Measurements from ENCODE around the gene NRXN3.

The NRXN3 gene

DNA sequence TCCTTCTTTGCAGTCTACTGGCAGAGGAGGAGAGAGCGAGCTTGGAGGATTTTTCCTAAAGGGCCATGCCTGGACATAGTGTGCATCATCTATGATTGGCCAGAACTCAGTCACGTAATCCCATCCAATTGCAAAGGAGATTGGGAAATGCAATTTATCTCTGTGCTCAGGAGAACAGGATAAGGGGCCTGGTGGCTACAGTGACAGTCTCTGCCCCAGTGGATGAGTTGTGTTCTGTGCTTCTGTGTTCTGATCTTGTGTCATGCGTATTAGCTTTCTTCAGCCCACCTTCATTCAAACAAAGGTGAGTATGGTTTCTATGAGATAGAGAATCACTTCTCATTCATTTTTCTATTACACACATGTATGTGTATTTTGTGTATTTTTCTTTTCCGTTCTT, 144.3 kb downstream of the NRXN3 start:
- TF ChIP-seq, protein P1, sequence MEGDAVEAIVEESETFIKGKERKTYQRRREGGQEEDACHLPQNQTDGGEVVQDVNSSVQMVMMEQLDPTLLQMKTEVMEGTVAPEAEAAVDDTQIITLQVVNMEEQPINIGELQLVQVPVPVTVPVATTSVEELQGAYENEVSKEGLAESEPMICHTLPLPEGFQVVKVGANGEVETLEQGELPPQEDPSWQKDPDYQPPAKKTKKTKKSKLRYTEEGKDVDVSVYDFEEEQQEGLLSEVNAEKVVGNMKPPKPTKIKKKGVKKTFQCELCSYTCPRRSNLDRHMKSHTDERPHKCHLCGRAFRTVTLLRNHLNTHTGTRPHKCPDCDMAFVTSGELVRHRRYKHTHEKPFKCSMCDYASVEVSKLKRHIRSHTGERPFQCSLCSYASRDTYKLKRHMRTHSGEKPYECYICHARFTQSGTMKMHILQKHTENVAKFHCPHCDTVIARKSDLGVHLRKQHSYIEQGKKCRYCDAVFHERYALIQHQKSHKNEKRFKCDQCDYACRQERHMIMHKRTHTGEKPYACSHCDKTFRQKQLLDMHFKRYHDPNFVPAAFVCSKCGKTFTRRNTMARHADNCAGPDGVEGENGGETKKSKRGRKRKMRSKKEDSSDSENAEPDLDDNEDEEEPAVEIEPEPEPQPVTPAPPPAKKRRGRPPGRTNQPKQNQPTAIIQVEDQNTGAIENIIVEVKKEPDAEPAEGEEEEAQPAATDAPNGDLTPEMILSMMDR (IDR thresholded peaks at IDR 0.05; ENCODE audit: low read depth, low read length), result no peak
- no peak overlapping the region for H3K4me3 ChIP-seq (ENCODE audit: low read depth, low read length)

DNA sequence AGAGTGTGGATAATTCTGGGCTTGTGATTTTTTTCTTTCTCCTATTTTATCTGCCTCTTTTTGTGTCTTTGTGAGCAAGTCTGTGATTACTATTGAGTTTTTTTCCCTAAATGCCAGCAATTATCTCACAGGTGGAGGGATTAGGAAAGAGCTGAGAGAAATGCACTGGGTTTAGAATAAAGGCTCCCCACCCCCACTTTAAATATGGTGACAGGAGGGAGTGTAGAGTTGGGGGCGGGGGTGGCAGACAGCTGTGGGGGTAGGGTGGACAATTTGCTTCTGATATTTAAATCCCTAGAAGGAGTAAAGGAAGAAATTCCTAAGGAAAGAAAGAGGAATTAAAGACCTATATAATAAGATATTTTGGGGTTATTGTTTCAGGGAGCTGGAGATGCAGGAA, 145.9 kb downstream of the NRXN3 start:
- no peak overlapping the region for H3K4me3 ChIP-seq (ENCODE audit: low read depth, low read length)
- TF ChIP-seq, protein P1 (IDR thresholded peaks at IDR 0.05; ENCODE audit: low read depth, low read length), result no peak

DNA sequence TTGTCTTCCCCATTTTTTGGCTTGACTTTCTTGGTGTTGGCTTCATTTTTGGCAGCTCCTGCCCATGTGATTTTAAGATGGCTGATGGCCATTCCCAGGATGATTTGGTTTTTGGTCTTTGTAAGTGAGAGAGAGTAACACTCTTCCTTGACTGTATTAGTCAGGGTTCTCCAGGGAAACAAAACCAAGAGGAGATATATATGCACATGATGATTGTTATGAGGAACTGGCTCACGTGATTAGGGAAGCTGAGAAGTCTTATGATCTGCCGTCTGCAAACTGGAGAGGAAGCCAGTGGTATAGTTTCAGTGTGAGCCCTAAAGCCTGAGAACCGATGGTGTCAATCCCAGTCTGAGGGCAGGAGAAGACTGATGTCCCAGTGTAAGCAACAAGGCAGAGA, 146.6 kb downstream of the NRXN3 start:
- H3K4me3 ChIP-seq (ENCODE audit: low read depth, low read length), result no peak overlapping the region
- TF ChIP-seq, protein P1 (IDR thresholded peaks at IDR 0.05; ENCODE audit: low read depth, low read length), result no peak

DNA sequence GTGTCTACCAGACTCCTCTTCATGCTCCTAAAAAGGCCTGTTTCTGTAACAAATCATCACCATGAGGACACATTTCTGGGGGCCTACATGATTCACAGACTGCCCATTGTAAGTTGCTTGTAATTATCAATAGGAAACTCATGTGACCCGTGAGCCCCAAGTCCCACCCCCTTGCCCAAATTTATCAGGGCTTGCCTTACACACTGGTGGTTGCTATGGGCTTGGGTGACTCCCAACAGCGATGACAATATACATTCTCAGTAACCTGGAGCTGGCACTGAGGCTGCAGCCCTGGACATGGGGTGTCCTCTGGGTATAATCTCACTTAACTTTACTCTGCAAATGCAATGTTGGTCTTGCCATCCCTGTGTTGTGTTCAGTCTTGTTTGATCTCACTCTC, 149.2 kb downstream of the NRXN3 start:
- H3K4me3 ChIP-seq (ENCODE audit: low read depth, low read length), result no peak overlapping the region
- TF ChIP-seq, protein P1 (IDR thresholded peaks at IDR 0.05; ENCODE audit: low read depth, low read length), result no peak

DNA sequence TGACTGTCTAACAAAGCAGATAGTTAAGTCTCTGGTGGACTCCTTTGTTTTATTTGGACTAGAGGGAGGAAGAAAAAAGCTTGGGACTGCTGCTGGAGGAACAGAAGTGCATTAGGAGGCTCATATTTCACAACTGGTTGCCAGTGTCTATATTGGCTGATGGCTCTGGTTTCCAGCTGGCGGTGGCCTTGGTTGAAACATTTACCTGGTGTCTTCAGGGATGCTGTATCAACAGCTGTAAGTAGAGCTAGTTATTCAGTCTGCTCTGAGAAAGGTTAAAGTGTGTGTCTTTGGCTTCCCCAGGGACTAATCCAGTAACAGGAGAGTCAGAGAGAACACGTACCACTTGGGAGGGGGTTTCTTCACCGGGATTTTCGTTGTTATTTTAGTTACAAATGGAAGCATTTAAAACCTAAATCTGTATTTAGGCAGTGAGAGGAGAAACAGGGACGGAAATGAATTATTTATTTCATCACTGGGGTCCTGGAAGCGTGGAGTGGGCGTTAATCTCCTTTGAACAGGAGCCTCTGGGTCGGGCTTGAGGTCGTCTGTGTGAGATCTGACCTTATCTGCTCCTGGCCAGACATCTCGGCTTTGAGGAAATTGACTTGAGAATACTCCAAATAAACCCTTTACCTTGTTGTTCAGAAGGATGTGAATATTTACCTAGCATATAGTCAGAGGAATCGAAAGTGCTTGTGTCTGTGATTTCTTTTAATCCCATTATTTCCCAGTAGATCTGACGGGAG, 149.9 kb downstream of the NRXN3 start:
- H3K4me3 ChIP-seq (ENCODE audit: low read depth, low read length), result no peak overlapping the region
- TF ChIP-seq, protein P1 (IDR thresholded peaks at IDR 0.05; ENCODE audit: low read depth, low read length), result no peak

DNA sequence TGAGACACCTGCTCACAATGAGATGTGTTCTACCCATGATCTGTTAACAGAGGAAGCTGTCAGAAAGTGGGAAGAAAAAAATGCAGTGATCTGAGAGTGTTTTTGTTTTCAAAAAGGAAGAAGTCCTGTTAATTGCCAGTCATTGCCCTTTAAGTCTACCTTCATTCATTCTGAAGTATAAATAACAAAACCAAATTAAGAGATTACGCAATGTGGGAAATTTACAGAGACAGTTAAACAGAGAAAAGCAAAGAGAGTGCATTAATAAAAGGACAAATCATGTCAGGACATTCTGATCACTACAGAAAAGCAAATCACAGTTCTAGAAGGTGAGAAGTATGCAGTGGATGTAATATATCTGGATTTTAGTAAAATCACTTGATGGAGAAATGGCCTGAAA, 154.2 kb downstream of the NRXN3 start:
- H3K4me3 ChIP-seq (ENCODE audit: low read depth, low read length), result no peak overlapping the region

DNA sequence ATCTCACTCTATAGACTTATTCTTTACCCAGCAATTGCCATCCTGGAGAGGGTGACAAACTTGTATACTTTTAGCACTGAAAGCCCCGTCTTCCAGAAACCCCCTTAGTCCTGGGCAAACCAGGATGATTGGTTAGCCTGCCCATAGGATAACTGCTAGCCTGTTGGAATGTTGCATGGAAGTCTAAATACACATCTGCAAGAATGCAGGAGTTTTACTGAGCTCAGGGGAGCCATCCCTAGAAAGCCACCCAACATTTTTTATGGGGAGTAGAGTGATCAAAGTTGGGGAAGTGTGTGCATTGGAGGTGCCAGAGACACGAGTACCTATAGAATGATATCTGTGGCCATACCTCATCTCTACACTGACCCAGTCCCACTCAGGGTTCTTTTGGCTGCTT, 155.7 kb downstream of the NRXN3 start:
- H3K4me3 ChIP-seq (ENCODE audit: low read depth, low read length), result no peak overlapping the region
- TF ChIP-seq, protein P1 (IDR thresholded peaks at IDR 0.05; ENCODE audit: low read depth, low read length), result no peak

More for the DNA sequence above, 154.2 kb downstream of the NRXN3 start:
- TF ChIP-seq, protein P1 (IDR thresholded peaks at IDR 0.05; ENCODE audit: low read depth, low read length), result no peak

All from WI38 (cell line).